ENCODE measurements around the gene MRPL55.

DNA sequence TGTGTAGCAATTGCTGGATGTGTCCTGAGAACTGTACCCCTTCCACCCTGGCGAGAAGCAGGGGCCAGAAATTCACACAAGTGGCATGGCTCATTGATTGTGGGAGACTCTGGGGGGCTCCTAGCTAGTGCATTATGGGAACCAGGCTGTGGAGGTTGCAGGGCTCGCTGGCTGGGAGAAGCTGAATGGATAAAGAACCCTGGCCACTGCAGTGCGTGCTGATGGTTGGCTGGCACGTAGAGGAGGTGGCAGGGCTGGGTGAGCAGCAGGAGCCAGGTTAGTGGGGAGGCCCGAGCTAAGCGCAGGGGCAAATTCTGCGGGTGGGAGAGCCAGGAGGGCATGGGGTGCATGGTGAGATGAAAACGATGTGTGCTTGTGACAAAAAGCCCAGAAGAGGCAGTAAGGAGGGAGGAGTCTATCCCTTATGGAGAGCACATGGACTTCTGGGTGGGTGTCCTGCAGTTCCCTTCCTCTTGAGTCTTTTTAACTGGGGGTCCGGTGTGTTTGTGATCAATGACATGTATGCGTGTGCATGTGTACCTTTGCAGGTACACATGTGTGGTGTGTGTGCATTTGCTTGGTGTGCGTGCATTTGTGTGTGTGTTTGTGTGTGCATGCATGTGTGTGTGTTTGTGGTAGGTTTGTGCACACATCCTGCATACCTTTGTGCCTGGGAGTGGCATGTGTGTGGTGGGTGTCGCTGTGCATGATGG lies 34.5 kb upstream of the MRPL55 start:
- TF ChIP-seq, protein P1, sequence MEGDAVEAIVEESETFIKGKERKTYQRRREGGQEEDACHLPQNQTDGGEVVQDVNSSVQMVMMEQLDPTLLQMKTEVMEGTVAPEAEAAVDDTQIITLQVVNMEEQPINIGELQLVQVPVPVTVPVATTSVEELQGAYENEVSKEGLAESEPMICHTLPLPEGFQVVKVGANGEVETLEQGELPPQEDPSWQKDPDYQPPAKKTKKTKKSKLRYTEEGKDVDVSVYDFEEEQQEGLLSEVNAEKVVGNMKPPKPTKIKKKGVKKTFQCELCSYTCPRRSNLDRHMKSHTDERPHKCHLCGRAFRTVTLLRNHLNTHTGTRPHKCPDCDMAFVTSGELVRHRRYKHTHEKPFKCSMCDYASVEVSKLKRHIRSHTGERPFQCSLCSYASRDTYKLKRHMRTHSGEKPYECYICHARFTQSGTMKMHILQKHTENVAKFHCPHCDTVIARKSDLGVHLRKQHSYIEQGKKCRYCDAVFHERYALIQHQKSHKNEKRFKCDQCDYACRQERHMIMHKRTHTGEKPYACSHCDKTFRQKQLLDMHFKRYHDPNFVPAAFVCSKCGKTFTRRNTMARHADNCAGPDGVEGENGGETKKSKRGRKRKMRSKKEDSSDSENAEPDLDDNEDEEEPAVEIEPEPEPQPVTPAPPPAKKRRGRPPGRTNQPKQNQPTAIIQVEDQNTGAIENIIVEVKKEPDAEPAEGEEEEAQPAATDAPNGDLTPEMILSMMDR (conservative IDR thresholded peaks at IDR 0.05; ENCODE audit: low read length): no peak
- TF ChIP-seq EZH2phosphoT487 (IDR thresholded peaks at IDR 0.05; ENCODE audit: borderline replicate concordance): no peak
